GM19239 (cell line): ENCODE results near the gene TLR10.
A peak's percentile ranks its signal among the peaks of the same experiment; 100 is the strongest.
"Not testable (repeated sequence)": the region's sequence is repeated elsewhere in the genome, so short reads cannot be mapped to it uniquely, and the experiment has no call there.

Source experiments
- DNase-seq: peaks from one replicate; pipeline ENCODE4 v3.0.0; 2011; ENCODE audit warnings: low spot score; ENCODE audit not compliant: insufficient read length
- FAIRE-seq: peaks from 2 replicates; lab custom pipeline; 2011; peaks lifted over from hg19 to GRCh38; lab: Jason Lieb, UNC

TLR10 gene

DNA sequence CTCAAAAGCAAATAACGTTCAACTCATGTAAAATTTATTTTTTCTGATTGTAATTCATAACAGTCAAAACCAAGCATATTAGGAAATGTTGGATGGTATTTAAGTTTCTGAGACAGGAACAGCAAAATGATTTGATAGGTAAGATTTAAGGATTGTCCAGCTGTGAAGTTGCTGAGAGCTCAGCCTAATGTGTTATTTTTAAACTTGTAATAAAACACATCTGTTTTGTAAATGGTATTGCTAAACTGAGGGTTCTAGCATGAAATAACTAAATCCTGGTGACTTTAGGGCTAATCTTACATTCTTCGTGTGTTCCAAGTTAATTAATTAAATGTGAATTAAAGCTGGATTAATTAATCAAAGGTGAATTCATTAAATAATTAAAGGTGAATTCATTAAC, 13.3 kb downstream of the TLR10 start:
- no peak for FAIRE-seq
- DNase-seq, result no peak

DNA sequence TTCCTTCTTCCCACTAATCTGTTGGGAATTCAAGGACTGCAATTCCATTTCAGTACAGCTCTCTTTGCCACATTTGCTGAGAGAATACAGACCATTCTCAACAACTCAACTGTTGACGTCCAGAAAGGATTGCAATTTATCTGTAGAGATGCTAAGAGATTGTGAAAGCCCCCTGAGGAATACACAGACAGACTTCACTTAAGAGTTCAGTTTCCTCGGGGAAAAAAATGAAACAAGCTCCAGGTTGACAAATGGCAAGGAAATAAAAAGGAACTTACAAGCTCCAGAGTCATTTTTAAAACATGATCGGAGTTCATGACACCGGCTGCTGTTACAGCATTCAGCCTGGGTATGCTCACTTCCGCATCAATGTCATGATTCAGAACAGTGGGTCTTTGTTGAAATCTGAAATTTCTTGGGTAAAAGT, 13.8 kb downstream of the TLR10 start:
- DNase-seq (no peak), FAIRE-seq (peak; percentile 64)

DNA sequence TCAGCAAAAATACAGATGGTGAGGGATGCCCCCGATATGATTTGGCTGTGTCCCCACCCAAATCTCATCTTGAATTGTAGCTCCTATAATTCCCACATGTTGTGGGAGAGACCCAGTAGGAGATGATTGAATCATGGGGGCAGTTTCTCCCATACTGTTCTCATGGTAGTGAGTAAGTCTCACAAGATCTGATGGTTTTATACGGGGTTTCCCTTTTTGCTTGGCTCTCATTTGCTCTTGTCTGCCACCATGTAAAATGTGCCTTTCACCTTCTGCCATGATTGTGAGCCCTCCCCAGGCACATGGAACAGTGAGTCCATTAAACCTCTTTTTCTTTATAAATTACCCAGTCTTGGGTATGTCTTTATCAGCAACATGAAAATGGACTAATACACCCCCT, 15.8 kb downstream of the TLR10 start:
- not testable (repeated sequence) for DNase-seq, FAIRE-seq

DNA sequence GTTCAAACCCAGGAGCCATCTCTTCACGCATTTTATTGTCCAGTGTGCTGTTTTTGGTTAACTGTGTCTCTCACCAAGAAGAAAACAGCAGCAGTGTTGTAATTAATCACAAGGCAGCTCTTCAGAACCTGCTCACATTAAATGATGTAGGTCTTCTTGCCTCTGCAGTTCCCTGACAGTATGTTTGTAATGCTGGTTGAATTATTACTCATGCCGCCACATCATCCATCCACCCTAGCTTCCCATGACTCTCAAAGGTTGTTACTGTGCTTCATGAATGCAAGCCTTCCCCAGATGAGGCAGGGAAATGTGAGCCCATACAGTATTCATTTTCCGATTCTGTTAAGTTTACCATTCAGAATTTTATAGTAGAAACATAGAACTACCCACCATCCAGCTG, 17.4 kb downstream of the TLR10 start:
- DNase-seq, result no peak
- FAIRE-seq, result no peak

DNA sequence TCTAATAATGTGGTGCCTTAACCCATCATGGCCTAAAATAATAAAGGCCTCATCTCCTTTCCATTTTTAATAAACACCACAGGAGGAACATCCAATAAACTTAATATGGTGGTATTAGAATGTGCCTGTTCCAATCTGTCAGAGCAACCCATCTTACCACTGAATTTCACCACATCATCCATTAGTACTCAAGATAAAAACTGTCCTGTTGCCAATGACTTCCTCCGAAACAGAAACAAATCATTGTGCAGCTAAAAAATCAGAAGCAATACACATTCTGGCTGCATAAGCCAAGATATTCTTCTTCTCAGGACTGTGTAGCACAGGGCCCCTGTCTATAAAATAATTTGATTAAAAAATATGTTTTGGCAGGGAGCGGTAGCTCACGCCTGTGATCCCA, 18.5 kb downstream of the TLR10 start:
- FAIRE-seq, result no peak
- DNase-seq, result no peak

DNA sequence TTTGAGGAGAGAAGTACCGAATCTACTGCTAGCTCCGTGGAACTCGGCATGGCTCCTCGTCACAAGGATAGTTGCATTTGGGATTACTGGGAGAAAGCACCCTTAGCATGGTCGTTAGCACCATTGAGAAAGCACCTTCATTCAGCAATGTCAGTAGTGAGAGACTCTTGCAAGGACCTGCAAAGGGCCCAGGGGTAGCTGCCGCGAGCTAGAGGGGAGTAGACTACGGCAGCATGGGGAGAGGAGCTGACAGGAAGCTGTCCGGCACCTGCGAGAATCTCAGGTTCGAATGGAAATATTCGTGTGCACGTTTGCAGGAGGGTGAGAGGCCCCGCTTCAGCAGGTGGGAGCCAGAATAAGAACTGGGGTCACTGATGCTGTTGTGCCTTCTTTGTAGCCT, 20.2 kb downstream of the TLR10 start:
- no peak for DNase-seq
- FAIRE-seq, result no peak

DNA sequence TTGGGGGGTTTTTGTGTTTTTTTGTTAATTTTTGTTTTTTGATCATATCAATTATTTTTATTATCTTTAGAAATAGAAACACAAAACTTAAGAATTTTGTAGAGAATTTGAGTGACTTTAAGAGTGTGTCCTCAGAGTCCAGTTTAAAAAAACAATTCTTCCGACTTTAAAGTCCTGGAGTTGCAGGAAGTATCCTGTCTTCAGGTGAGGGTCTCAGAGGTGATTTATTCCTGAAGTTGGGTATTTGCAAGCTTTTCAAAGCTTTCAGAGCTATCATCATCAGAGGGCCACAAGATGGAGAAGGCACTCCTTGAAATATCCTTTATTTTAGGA, 23.0 kb downstream of the TLR10 start:
- no peak for FAIRE-seq
- DNase-seq, result no peak

DNA sequence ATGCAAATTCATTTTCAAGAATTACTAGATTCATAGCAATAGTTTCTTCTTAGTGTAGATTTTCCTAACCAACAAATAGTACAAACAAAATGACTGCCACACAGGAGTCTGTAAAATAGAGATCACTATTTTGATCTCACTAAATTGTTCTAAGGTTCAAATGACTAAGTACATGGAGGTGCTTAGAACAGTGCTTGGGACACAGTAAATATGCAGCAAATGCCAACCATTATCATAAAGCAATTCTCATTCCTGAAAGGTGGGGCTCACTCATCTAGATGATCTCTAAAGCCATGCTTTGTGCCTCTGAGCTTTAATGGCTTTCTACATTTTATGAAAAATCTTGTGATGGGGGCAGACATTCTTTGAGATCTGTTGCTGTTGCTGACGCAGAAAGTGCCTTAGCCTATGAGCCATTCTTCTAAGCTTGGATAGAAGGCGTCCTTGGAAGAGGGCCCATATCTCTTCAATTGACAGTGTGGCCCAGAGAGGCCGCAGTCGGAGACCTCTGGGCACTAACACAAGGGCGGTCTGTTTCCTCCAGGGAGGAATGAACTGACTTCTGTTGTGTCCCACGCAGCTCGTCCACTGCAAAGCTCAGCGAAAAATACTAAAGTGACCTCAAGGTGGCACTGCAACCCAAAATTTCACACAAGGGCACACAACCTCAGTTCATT, 23.5 kb downstream of the TLR10 start:
- DNase-seq, result no peak
- FAIRE-seq, result peak; percentile 89

DNA sequence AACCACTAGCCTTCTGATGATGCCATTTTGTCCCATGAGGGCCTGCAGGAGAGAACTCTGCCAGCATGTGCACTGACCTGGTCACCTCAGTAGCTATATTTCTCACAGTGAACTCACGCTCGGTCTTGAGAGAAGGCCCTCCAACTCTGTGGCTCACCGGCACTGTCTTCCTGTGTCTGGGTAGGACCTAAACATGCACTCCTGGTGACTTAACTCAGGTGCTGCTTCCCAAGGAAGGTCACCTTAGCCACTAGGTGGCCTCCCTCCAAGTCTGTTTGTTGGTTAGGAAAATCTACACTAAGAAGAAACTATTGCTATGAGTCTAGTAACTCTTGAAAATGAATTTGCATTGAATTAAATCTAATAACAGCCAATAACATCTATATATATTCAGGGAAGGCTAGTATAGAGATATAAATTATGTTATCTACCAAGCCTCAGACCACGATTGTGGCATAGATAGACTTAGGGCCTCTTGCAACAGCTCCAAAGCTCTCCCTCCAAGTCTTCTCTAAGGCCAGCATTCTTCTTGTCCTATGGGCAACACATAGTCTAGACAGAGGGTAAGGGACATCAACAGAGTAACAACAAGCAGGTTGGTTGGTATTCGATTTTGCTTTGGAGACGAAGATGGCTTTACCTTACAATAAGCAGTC, 24.7 kb downstream of the TLR10 start:
- FAIRE-seq (no peak), DNase-seq (no peak)

DNA sequence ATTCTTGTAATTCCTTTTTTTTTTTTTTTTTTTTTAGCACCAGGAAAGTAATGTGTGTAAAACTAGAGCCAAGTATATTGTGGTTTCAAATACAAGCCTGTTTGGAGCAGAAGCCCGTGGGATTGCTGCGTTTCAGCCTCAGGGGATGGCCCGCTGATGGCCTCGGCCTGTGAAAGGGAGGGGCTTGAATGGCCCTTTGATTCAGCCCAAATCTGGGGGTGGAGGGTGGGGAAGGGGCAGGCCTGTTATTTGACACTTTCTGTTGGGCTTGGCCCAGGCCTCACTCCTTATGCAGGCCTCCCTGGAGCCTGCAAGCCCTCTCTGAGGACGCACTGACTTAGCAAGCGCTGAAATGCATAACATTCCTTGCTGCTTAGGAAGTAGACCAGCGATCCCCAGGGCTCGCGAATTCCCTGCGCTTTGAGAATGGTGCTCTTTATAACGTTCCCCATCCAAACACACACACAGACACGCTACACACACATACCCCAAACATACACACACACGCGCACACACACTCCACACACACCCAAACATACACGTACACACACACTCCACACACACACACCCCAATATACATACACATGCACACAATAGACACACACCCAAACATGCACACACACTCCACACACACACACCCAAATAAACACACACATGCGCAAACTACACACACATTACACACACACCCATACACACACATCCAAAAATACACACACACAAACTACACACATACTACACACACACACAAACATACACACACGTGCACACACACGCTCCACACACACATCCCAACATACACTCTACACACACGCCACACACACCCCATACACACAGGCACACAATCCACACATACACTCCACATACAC, 29.6 kb downstream of the TLR10 start:
- FAIRE-seq (no peak), DNase-seq (no peak)

DNA sequence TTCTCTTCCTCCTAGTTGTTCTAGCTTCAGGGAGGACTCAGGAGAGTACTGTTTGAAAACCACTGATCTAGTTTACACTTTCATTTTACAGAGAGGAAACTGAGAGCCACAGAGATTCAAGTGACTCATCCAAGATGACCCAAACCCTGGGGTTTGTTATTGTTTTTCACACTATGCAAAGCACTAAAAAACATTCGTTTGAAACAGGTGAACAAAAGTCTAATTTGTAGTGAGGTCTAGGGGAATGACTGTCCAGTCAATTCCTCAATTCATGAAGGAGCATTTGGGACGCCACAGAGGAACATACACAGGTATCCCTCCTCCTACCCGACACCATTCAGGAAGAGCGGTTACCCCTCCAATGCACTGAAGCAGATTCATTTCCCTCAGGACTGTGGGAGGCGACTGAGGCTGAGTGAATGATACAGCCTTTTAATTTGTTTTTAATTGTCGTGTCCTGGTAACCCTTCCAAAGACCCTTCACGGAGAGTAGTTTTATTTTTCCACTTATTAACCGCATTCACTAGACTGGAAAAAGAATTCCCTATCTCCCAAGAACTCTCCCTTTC, 30.3 kb downstream of the TLR10 start:
- peak; percentile 39 for DNase-seq
- FAIRE-seq, result peak; percentile 88

DNA sequence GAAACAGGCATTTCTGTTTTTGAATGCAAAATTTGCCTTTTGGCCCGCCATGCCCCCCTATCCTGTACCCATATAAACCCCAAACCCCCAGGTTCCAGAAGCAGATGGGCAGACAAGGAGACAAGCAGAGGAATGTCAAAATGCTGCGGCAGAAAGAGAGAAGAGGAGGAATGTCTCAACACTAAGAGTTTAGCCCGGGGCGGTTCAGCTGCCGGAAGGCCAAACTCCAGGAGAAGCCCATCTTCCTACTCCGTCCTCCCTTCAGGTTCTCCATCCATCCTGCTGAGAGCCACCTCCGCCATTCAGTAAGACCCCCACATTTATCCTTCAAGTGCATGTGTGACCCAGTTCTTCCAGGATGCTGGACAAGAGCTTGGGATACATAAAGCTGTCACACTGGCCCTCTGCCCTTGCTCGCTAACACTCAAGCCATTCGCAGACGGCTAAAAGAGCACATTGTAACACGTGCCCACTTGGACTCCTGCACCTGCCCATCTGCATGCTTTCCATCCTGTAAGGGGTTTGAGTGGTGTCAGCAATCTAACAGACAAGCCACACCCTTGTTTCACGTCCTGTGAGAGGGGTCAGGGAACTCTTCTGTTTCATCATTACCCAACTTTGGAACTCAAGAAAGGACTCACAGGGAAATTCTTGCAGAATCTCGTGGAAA, 31.3 kb downstream of the TLR10 start:
- DNase-seq (no peak), FAIRE-seq (no peak)

DNA sequence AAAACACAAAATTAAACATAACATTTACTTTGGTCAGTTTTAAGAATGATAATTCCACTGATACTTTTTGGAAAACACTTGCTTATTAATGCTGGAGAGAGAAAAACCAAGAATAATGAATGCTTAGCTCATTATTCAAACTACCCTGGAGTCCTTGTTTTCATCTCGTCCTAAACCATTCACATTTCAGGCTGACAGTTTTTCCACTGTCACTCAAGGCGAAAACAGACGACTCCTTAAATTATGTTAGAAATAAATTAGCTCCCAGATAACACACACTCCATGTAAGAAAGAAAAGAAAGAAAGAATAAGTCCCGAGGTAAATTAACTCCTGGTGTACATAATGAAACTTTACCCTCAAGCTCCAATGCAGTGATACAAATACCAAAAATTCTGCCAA, 33.5 kb downstream of the TLR10 start:
- DNase-seq (no peak), FAIRE-seq (no peak)

DNA sequence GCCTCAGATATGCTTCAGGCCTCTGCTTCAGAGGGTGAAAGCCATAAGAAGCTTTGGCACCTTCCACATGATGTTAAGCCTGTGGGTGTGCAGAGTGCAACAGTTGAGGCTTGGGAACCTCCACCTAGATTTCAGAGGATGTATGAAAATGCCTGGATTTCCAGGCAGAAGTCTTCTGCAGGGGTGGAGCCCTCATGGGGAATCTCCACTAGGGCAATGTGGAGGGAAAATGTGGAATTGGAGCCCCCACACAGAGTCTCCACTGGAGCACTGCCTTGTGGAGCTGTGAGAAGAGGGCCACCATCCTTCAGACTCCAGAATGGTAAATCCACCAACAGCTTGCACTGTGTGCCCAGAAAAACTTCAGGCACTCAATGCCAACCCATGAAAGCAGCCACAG, 35.2 kb downstream of the TLR10 start:
- FAIRE-seq, result no peak
- no peak for DNase-seq

DNA sequence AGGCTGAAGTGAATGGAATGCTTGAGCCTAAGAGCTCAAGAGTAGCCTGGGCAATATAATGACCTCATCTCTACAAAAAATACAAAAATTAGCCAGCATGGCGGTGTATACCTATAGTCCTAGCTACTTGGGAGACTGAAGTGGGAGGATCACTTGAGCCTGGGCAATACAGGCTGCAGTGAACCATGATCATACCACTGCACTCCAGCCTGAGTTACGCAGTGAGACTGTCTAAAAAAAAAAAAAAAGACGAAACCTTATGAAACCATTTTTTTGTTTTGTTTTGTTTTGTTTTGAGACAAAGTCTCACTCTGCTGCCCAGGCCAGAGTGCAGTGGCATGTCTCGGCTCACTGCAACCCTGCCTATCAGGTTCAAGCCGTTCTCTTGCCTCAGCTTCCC, 36.9 kb downstream of the TLR10 start:
- DNase-seq, result no peak
- no peak for FAIRE-seq

DNA sequence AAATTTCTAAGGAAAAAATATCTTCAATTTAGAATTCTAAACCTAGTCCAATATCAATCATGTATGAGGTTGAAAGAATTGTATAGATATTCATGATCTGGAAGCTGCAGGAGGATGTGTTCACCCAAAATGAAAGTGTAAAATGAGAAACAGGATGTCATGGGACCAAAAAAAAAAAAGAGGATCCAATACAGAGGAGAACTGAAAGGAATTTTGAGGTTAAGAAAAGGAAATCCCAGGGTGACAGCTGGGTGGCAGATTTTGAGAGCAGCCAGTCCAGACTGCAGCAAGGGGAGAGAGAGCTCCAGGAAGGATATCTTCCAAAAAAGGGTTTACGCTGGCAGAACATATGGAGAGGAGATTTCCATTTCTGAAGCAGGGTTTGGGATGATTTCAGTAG, 38.9 kb downstream of the TLR10 start:
- no peak for DNase-seq

DNA sequence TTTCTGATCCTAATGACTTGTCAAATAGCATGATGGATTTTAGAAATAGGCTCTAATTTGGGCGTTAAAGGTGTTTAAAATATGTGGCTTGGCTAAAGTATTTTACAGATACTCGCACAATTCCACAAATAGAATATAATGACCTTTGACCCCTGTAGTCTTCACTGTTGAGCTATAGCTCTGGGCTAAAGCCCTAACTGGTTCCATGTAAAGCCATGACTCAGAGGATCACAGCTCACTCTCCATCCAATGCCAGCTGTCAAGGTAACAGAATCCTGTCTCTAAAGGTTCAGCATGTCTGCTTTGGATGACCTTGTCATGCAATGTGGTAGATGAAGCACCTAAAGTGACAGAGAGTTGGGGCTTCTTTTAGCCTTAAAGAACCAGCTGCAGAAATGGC, 42.5 kb downstream of the TLR10 start:
- FAIRE-seq (no peak), DNase-seq (no peak)

More for the DNA sequence above, 38.9 kb downstream of the TLR10 start:
- peak; percentile 4 for FAIRE-seq

DNA sequence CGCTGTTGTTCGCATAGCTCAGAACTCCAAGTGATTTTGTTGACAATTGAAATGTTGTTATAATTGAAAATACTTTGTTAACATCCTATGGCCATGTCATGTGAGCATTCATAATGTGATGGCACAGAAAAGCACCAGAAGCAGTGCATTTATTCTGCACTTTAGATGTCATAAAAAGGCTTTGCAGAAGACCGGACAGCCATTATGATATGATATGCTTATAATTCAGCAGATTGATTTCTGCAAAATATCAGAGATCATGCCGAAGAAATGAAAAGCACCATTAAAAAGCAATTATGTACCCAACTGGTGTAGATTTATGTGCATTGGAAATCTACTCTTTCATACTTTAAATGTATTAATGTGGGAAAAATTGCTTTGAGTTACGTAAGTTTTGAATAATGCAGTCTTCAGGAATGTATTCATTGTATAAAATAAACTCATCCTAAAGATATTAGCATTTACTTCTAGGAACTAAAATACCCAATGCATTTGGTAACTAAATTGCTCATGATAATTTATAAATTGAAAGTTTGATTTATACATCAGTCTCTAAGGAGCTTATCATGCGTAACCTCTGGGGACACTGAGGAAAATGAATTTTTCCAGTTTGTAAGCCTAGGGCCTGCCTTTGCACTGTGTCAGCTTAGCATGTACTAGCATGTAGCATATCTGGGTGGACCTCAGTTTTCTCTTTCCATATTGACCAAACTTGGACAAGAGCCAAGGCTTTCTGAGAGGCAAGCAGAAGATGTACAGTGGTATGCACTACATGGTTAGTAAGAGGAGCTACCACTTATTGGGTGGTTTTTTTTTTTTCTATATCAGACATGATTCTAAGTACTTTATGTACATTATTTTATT, 43.6 kb downstream of the TLR10 start:
- no peak for FAIRE-seq
- no peak for DNase-seq

DNA sequence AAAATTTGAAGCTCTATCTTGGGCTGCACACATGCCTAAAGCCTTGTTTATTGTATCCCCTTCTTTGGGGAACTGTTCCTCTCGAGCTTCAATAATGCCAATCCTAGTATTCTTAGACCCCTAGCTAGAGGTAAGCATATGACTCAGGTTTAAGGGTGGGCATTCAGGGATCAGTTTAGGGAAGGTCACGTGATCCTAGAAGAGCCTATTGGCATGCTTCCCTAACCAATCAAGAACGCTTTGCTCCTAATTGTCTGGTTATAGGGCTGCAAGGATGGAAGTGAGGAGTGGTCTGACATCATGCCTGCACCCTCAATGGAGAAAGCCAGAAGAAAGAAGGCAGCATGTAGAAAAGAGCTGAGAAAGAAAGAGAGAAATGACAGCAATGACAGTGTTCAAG, 46.9 kb downstream of the TLR10 start:
- FAIRE-seq (no peak), DNase-seq (no peak)

DNA sequence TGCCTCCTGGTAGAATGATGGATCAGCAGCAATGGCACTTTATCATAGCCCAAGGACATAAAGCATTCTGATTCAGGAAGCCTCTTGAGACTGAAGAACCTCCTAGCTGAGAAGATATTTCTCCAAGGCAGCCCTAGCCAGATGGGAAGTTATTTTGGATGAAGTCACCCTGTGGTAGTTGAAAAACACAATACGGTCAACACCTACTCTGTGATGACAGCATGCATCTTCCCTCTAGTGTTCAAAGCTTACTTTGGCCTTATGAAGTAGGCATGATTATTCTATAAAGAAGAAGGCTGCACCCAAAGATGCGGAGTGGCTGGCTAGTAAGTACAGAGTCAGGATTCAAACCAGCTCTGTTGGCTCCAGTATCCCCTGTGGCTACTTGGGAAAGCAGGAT, 47.9 kb downstream of the TLR10 start:
- FAIRE-seq, result no peak
- DNase-seq, result no peak
